Thyroid gland (tissue), 4 donors: ENCODE data around the gene BMPR2.
"Not testable (repeated sequence)": the region's sequence is repeated elsewhere in the genome, so short reads cannot be mapped to it uniquely, and the experiment has no call there.

Source experiments
- POLR2A ChIP-seq, 2 donors: fragments of 450-650 bp; IDR thresholded peaks; one replicate each; pipeline ENCODE4 v1.6.1; 2017; ENCODE audit warnings: antibody characterized with exemption in 2 of 2, mild to moderate bottlenecking in 2 of 2, moderate library complexity in 1 of 2
- TF ChIP-seq, protein P1 (sequence below), 6 experiments: fragments of 200-600 bp in 3 of 6; fragments of 450-650 bp in 3 of 6; sonication (generic) in 3 of 6; IDR thresholded peaks; one replicate each; pipeline ENCODE4 v1.5.1; 2016 to 2019; ENCODE audit warnings: antibody characterized with exemption in 6 of 6, mild to moderate bottlenecking in 2 of 6, inconsistent platforms in 1 of 6, moderate library complexity in 1 of 6

GRCh38 chr2:202546499-202547141 lies 170.5 kb downstream of the BMPR2 start:
- TF ChIP-seq, protein P1, sequence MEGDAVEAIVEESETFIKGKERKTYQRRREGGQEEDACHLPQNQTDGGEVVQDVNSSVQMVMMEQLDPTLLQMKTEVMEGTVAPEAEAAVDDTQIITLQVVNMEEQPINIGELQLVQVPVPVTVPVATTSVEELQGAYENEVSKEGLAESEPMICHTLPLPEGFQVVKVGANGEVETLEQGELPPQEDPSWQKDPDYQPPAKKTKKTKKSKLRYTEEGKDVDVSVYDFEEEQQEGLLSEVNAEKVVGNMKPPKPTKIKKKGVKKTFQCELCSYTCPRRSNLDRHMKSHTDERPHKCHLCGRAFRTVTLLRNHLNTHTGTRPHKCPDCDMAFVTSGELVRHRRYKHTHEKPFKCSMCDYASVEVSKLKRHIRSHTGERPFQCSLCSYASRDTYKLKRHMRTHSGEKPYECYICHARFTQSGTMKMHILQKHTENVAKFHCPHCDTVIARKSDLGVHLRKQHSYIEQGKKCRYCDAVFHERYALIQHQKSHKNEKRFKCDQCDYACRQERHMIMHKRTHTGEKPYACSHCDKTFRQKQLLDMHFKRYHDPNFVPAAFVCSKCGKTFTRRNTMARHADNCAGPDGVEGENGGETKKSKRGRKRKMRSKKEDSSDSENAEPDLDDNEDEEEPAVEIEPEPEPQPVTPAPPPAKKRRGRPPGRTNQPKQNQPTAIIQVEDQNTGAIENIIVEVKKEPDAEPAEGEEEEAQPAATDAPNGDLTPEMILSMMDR (IDR thresholded peaks at IDR 0.05) = not testable (repeated sequence)
- TF ChIP-seq POLR2A (IDR thresholded peaks at IDR 0.05) = not testable (repeated sequence)
